Thymus (tissue), 11 donors: ENCODE results near the gene EDIL3. TPM values are rescaled to one million over a fixed set of nuclear protein-coding genes. Genes with fewer than 3 reads are reported as not detected.

ENCODE experiments used
- DNase-seq, 9 donors: peaks; one replicate each; pipeline ENCODE4 v3.0.0-alpha.2; 2013; ENCODE audit warnings: low spot score in 9 of 9, low read depth in 6 of 9, missing footprints in 1 of 9
- H3K27ac ChIP-seq, 2 donors: one replicate each; pipeline ENCODE4 v1.5.1; 2013; ENCODE audit warnings: control low read depth in 1 of 2, low read depth in 1 of 2, low read length in 1 of 2, mild to moderate bottlenecking in 1 of 2, moderate library complexity in 1 of 2
- H3K27me3 ChIP-seq, 2 donors: one replicate each; pipeline ENCODE4 v1.5.1; 2013; ENCODE audit warnings: low read length in 1 of 2; ENCODE audit not compliant: control insufficient read depth in 2 of 2, insufficient read depth in 1 of 2
- H3K36me3 ChIP-seq, 2 donors: one replicate each; pipeline ENCODE4 v1.5.1; 2013; ENCODE audit warnings: low read length in 1 of 2, mild to moderate bottlenecking in 1 of 2, moderate library complexity in 1 of 2; ENCODE audit not compliant: control insufficient read depth in 2 of 2, insufficient read depth in 2 of 2
- H3K4me1 ChIP-seq, 2 donors: one replicate each; pipeline ENCODE4 v1.5.1; 2013; ENCODE audit warnings: low read length in 2 of 2; ENCODE audit not compliant: control insufficient read depth in 2 of 2, insufficient read depth in 2 of 2
- H3K4me3 ChIP-seq, 2 donors: one replicate each; pipeline ENCODE4 v1.5.1; 2013; ENCODE audit warnings: low read length in 2 of 2, control low read depth in 1 of 2, mild to moderate bottlenecking in 1 of 2
- H3K9me3 ChIP-seq, 2 donors: one replicate each; pipeline ENCODE4 v1.5.1; 2013; ENCODE audit warnings: low read length in 1 of 2, mild to moderate bottlenecking in 1 of 2; ENCODE audit not compliant: control insufficient read depth in 2 of 2, insufficient read depth in 1 of 2
- WGBS: extraction: QIAGEN DNeasy Blood & Tissue Kit; methylation state at CpG from one replicate; pipeline ENCODE4 v1.1.7; 2013; 5-methylcytosine and 5-hydroxymethylcytosine counted together
- polyA plus RNA-seq: library from polyadenylated mRNA; stranded (reverse); fragments of 200-250 nt; gene quantifications from one replicate; pipeline ENCODE4 v1.2.3, GENCODE V29; 2013
- total RNA-seq: library from RNA; stranded (reverse); fragments of 120-200 nt; gene quantifications from one replicate; pipeline ENCODE4 v1.2.4, GENCODE V29; 2013
- donor health status: healthy.

Gene EDIL3
- total and polyA plus RNA-seq, 2 donors: 0.52 to 2.9 TPM

- Histone ChIP-seq H3K4me1 (no peaks in the 10 kb centered on the region), H3K27me3 (no peaks in the 10 kb centered on the region), H3K36me3 (no peaks in the 10 kb centered on the region), H3K4me3 (no peak overlapping the region), H3K27ac (no peak overlapping the region), H3K9me3 (no peaks in the 10 kb centered on the region)
- no peak for DNase-seq
These were observed 452.7 kb downstream of the EDIL3 start for GRCh38 chr5:83931969-83932368.

- Histone ChIP-seq H3K4me3 (no peak overlapping the region), H3K27me3 (no peaks in the 10 kb centered on the region), H3K9me3 (no peaks in the 10 kb centered on the region), H3K27ac (no peak overlapping the region), H3K4me1 (no peaks in the 10 kb centered on the region), H3K36me3 (no peaks in the 10 kb centered on the region)
- 42% methylated on average over 4 of the region's 4 CpGs for WGBS
- DNase-seq: peak in 7 of 9 donors; percentile 5 to 47 (median 17)
These were observed 457.4 kb downstream of the EDIL3 start for GRCh38 chr5:83927140-83927733.

GRCh38 chr5:83925955-83926337 is 458.7 kb downstream of the EDIL3 start:
- Histone ChIP-seq H3K4me1 (no peaks in the 10 kb centered on the region), H3K4me3 (no peak overlapping the region), H3K9me3 (no peaks in the 10 kb centered on the region), H3K36me3 (no peaks in the 10 kb centered on the region), H3K27me3 (no peaks in the 10 kb centered on the region), H3K27ac (no peak overlapping the region)
- WGBS: 73% methylated on average over 3 of the region's 3 CpGs
- DNase-seq: no peak

- H3K9me3 ChIP-seq: no peaks in the 10 kb centered on the region
- WGBS: 81% methylated on average over 4 of the region's 4 CpGs
- no peaks in the 10 kb centered on the region for H3K36me3 ChIP-seq
- no peak overlapping the region for H3K27ac ChIP-seq
- H3K4me3 ChIP-seq: no peak overlapping the region
- no peaks in the 10 kb centered on the region for H3K27me3 ChIP-seq
- DNase-seq: no peak
- H3K4me1 ChIP-seq: no peaks in the 10 kb centered on the region
These were observed 459.2 kb downstream of the EDIL3 start for GRCh38 chr5:83925321-83925954.

- Histone ChIP-seq H3K27ac (no peak overlapping the region), H3K4me1 (no peaks in the 10 kb centered on the region), H3K27me3 (no peaks in the 10 kb centered on the region), H3K9me3 (no peaks in the 10 kb centered on the region), H3K4me3 (no peak overlapping the region), H3K36me3 (no peaks in the 10 kb centered on the region)
- 94% methylated on average over 3 of the region's 3 CpGs for WGBS
- DNase-seq: no peak
These were observed 459.8 kb downstream of the EDIL3 start for GRCh38 chr5:83924891-83925290.

DNA sequence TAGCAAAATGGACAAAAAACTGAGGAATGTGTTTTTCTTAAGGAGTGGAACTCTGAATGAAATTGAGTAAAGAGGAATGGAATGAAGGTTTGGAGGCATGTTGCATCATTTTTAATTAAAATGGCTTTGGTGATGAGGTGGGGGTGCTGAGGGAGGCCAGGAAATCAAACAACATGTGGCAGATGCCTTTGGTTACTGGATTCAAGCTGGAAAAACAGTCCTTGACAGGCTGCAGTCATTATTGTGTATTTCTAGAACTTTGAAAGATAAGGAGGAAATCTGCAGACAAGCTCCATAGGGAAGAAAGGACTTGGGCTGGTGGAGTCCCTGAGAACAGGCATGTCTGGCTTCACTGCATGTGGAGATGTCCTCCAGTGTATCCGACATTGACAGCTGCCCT is 460.5 kb downstream of the EDIL3 start:
- H3K27me3 ChIP-seq: no peaks in the 10 kb centered on the region
- WGBS: 91% methylated on average over 1 of the region's 1 CpG
- H3K4me3 ChIP-seq: no peak overlapping the region
- H3K36me3 ChIP-seq: no peaks in the 10 kb centered on the region
- no peak overlapping the region for H3K27ac ChIP-seq
- DNase-seq: no peak
- no peaks in the 10 kb centered on the region for H3K4me1 ChIP-seq
- no peaks in the 10 kb centered on the region for H3K9me3 ChIP-seq

GRCh38 chr5:83922699-83923098 is 462.0 kb downstream of the EDIL3 start:
- H3K9me3 ChIP-seq: no peaks in the 10 kb centered on the region
- no peaks in the 10 kb centered on the region for H3K4me1 ChIP-seq
- no peak overlapping the region for H3K4me3 ChIP-seq
- H3K27ac ChIP-seq: no peak overlapping the region
- DNase-seq: no peak
- WGBS: 93% methylated on average over 4 of the region's 4 CpGs
- no peaks in the 10 kb centered on the region for H3K27me3 ChIP-seq
- H3K36me3 ChIP-seq: no peaks in the 10 kb centered on the region

GRCh38 chr5:83921666-83922193 is 462.9 kb downstream of the EDIL3 start:
- no peaks in the 10 kb centered on the region for H3K9me3 ChIP-seq
- H3K27me3 ChIP-seq: no peaks in the 10 kb centered on the region
- DNase-seq: no peak
- no peaks in the 10 kb centered on the region for H3K4me1 ChIP-seq
- H3K4me3 ChIP-seq: no peak overlapping the region
- no peaks in the 10 kb centered on the region for H3K36me3 ChIP-seq
- H3K27ac ChIP-seq: no peak overlapping the region
- WGBS: 74% methylated on average over 5 of the region's 5 CpGs

GRCh38 chr5:83919071-83920041 is 465.3 kb downstream of the EDIL3 start:
- H3K9me3 ChIP-seq: no peaks in the 10 kb centered on the region
- H3K27ac ChIP-seq: no peak overlapping the region
- no peak for DNase-seq
- H3K4me3 ChIP-seq: no peak overlapping the region
- no peaks in the 10 kb centered on the region for H3K4me1 ChIP-seq
- no peaks in the 10 kb centered on the region for H3K36me3 ChIP-seq
- no peaks in the 10 kb centered on the region for H3K27me3 ChIP-seq
- 41% methylated on average over 4 of the region's 4 CpGs for WGBS
